Measurements from ENCODE around the gene ZNF217. TPM values are rescaled to one million over a fixed set of nuclear protein-coding genes. Genes with fewer than 3 reads are reported as not detected.

Gene ZNF217
- total and polyA plus RNA-seq, 9 of the 15 experiments (the other 6 are each of a cell fraction or from before 2014, with no cell fraction given), result 3.0 to 41.8 (median 16.8) TPM

GRCh38 chr20:53622247-53623133 lies 28.9 kb upstream of the ZNF217 start (continued):
- TF ChIP-seq AFF4 (CRISPR knock-in tag; IDR thresholded peaks at IDR 0.05) (no peak; the same call in 1 of the 2 replicates), HMG20B (CRISPR knock-in tag; IDR thresholded peaks at IDR 0.05) (no peak), MXD1 (CRISPR knock-in tag; IDR thresholded peaks at IDR 0.05; ENCODE audit: borderline replicate concordance, poor library complexity, severe bottlenecking) (no peak), ZNF586 (CRISPR knock-in tag; conservative IDR thresholded peaks at IDR 0.05) (no peak), RBBP5 (IDR thresholded peaks at IDR 0.05; ENCODE audit: borderline replicate concordance, insufficient read depth, low read length, poor library complexity, severe bottlenecking) (no peak), ZNF717 (CRISPR knock-in tag; IDR thresholded peaks at IDR 0.05) (no peak), ZNF384 (IDR thresholded peaks at IDR 0.05; ENCODE audit: low read depth, low read length) (no peak), ZNF507 (tag; conservative IDR thresholded peaks at IDR 0.05) (no peak), RBM14 (IDR thresholded peaks at IDR 0.05; ENCODE audit: borderline replicate concordance, insufficient read depth, low read depth, low read length) (no peak), BACH1 (tag; IDR thresholded peaks at IDR 0.05) (no peak), NCOA2 (IDR thresholded peaks at IDR 0.05; ENCODE audit: partially characterized antibody in 2 of 2) (no peak), ESRRB (CRISPR knock-in tag; IDR thresholded peaks at IDR 0.05; ENCODE audit: borderline replicate concordance) (no peak), NR2F6 (CRISPR knock-in tag; IDR thresholded peaks at IDR 0.05) (no peak), ZBTB7A (IDR thresholded peaks at IDR 0.05; ENCODE audit: borderline replicate concordance, control insufficient read depth, low read depth, low read length) (no peak), CGGBP1 (CRISPR knock-in tag; IDR thresholded peaks at IDR 0.05) (no peak), ZNF12 (CRISPR knock-in tag; IDR thresholded peaks at IDR 0.05) (no peak), TARDBP (IDR thresholded peaks at IDR 0.05) (no peak), PYGO2 (tag; IDR thresholded peaks at IDR 0.05) (no peak), ZFP36 (IDR thresholded peaks at IDR 0.05; ENCODE audit: low read depth, low read length, partially characterized antibody) (no peak), MYNN (IDR thresholded peaks at IDR 0.05) (no peak), MYNN (CRISPR knock-in tag; IDR thresholded peaks at IDR 0.05) (no peak), ZNF121 (CRISPR knock-in tag; conservative IDR thresholded peaks at IDR 0.05) (no peak)
